ENCODE results near the gene TCP1.
"Not testable (repeated sequence)": the region's sequence is repeated elsewhere in the genome, so short reads cannot be mapped to it uniquely, and the experiment has no call there.

Gene TCP1

GRCh38 chr6:159831373-159831679, 41.9 kb upstream of the TCP1 start:
- Histone ChIP-seq H3K36me3 (ENCODE audit: insufficient read depth, low read length) (no peaks in the 10 kb centered on the region), H3K4me3 (no peak overlapping the region), H3K27ac (no peak overlapping the region), H3K9ac (ENCODE audit: insufficient read length) (no peak overlapping the region), H3K9me3 (ENCODE audit: low read depth, low read length) (no peaks in the 10 kb centered on the region)
- TF ChIP-seq FOXP2 (optimal IDR thresholded peaks at IDR 0.05; ENCODE audit: control extremely low read depth, extremely low read length, insufficient read depth) (no peak), EZH2 (IDR thresholded peaks at IDR 0.05) (no peak), POLR2AphosphoS5 (IDR thresholded peaks at IDR 0.05; ENCODE audit: borderline replicate concordance, low read depth, low read length) (no peak)
- DNase-seq (ENCODE audit: low read depth, low spot score): no peak

DNA sequence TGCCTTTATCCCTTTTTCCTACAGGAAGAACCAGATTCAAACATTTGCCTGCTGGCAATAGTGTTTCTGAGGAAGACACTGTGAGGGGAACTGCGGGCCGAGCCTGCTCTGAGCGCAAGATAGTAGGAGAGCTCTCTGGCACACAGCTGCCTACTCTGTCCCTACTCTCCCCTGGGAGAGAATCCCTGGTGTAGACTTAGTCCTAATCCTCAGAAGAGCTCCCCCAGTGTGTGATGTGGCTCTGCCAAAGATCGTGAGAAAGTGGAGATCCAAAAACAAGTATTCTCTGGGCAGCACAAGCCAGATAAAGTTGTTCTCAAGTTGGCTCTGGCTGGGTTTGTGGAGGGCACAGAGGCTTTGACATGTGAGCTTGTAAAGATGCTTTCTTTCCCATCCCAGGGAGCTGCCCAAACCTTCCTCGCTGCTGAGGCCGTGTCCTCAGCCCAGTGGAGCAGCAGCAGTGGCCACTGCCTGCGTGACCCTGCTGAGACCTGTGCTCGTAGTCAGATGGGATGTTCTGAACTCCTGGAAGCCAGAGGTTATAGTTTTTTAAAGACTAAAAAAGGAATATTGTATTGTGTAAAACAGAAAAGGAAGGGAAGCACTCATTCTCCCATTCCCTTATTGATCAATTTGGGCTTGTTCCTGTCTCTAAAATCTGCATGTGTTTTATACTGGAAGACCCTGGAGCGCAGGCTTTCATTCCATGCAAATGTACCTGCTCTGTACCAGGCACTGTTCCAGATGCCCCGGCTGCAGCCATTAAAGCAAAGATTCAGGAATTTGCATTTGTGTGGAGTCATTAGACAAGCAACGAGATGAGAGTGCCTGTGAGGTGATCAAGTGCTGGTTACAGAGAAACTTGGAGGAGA, 41.3 kb upstream of the TCP1 start:
- TF ChIP-seq POLR2AphosphoS5 (IDR thresholded peaks at IDR 0.05; ENCODE audit: borderline replicate concordance, low read depth, low read length) (no peak), EZH2 (IDR thresholded peaks at IDR 0.05) (no peak), FOXP2 (optimal IDR thresholded peaks at IDR 0.05; ENCODE audit: control extremely low read depth, extremely low read length, insufficient read depth) (no peak)
- Histone ChIP-seq H3K27ac (no peak overlapping the region), H3K4me3 (no peak overlapping the region), H3K9ac (ENCODE audit: insufficient read length) (no peak overlapping the region), H3K36me3 (ENCODE audit: insufficient read depth, low read length) (no peaks in the 10 kb centered on the region), H3K9me3 (ENCODE audit: low read depth, low read length) (no peaks in the 10 kb centered on the region)
- no peak for DNase-seq (ENCODE audit: low read depth, low spot score)

DNA sequence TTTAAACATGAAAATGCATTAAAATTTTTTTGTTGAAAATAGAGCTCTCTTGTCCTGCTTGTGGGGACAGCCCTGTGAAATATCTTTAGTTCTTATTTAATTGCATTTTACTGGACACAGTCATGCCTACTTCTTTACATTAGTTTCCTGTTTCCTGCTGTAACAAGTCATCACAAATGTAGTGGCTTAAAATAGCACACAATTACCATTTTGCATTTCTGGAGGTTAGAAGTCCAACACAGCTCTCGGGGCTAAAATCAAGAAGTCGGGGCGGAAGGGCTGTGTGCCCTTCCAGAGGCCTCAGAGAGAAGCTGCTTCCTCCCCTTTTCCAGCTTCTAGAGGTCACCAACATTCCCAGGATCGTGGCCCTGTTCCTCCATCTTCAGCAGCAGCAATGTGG, 40.1 kb upstream of the TCP1 start:
- H3K27ac ChIP-seq: no peak overlapping the region
- no peak overlapping the region for H3K9ac ChIP-seq (ENCODE audit: insufficient read length)
- no peaks in the 10 kb centered on the region for H3K36me3 ChIP-seq (ENCODE audit: insufficient read depth, low read length)
- no peak overlapping the region for H3K4me3 ChIP-seq
- H3K9me3 ChIP-seq (ENCODE audit: low read depth, low read length): no peaks in the 10 kb centered on the region
- DNase-seq (ENCODE audit: low read depth, low spot score): no peak
- TF ChIP-seq POLR2AphosphoS5 (IDR thresholded peaks at IDR 0.05; ENCODE audit: borderline replicate concordance, low read depth, low read length): no peak
- TF ChIP-seq FOXP2 (optimal IDR thresholded peaks at IDR 0.05; ENCODE audit: control extremely low read depth, extremely low read length, insufficient read depth): no peak
- TF ChIP-seq EZH2 (IDR thresholded peaks at IDR 0.05): no peak

DNA sequence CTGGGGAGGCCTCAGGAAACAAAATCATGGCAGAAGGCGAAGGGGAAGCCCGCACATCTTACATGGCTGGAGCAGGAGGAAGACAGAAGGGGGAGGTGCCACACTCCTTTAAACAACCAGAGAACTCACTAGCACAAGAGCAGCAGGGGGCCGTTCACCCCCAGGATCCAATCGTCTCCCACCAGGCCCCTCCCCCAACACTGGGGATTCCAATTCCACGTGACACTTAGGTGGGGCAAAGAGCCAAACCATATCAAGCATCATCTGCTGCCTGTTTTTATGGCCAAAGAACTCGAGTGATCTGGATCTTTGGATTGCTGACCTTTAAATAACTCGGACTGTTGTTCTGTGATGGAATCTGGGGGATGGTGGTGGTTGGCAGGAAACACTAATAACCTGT, 38.7 kb upstream of the TCP1 start:
- Histone ChIP-seq H3K9me3 (ENCODE audit: low read depth, low read length) (no peaks in the 10 kb centered on the region), H3K27ac (no peak overlapping the region), H3K36me3 (ENCODE audit: insufficient read depth, low read length) (no peaks in the 10 kb centered on the region), H3K9ac (ENCODE audit: insufficient read length) (no peak overlapping the region), H3K4me3 (no peak overlapping the region)
- DNase-seq (ENCODE audit: low read depth, low spot score): no peak
- TF ChIP-seq POLR2AphosphoS5 (IDR thresholded peaks at IDR 0.05; ENCODE audit: borderline replicate concordance, low read depth, low read length): no peak
- no peak for TF ChIP-seq FOXP2 (optimal IDR thresholded peaks at IDR 0.05; ENCODE audit: control extremely low read depth, extremely low read length, insufficient read depth)
- TF ChIP-seq EZH2 (IDR thresholded peaks at IDR 0.05): no peak

GRCh38 chr6:159826968-159827647, 37.7 kb upstream of the TCP1 start:
- Histone ChIP-seq H3K4me3 (no peak overlapping the region), H3K27ac (no peak overlapping the region), H3K9me3 (ENCODE audit: low read depth, low read length) (no peaks in the 10 kb centered on the region), H3K9ac (ENCODE audit: insufficient read length) (no peak overlapping the region), H3K36me3 (ENCODE audit: insufficient read depth, low read length) (no peaks in the 10 kb centered on the region)
- DNase-seq (ENCODE audit: low read depth, low spot score): no peak
- TF ChIP-seq EZH2 (IDR thresholded peaks at IDR 0.05): no peak
- TF ChIP-seq FOXP2 (optimal IDR thresholded peaks at IDR 0.05; ENCODE audit: control extremely low read depth, extremely low read length, insufficient read depth): no peak
- no peak for TF ChIP-seq POLR2AphosphoS5 (IDR thresholded peaks at IDR 0.05; ENCODE audit: borderline replicate concordance, low read depth, low read length)

GRCh38 chr6:159826004-159826403, 36.6 kb upstream of the TCP1 start:
- no peak for DNase-seq (ENCODE audit: low read depth, low spot score)
- no peaks in the 10 kb centered on the region for H3K9me3 ChIP-seq (ENCODE audit: low read depth, low read length)
- H3K4me3 ChIP-seq: no peak overlapping the region
- no peak overlapping the region for H3K27ac ChIP-seq
- TF ChIP-seq POLR2AphosphoS5 (IDR thresholded peaks at IDR 0.05; ENCODE audit: borderline replicate concordance, low read depth, low read length) (no peak), EZH2 (IDR thresholded peaks at IDR 0.05) (no peak)
- no peaks in the 10 kb centered on the region for H3K36me3 ChIP-seq (ENCODE audit: insufficient read depth, low read length)
- no peak overlapping the region for H3K9ac ChIP-seq (ENCODE audit: insufficient read length)

- not testable (repeated sequence) for DNase-seq (ENCODE audit: low read depth, low spot score); H3K36me3 ChIP-seq (ENCODE audit: insufficient read depth, low read length); H3K27ac ChIP-seq; H3K9ac ChIP-seq (ENCODE audit: insufficient read length); H3K4me3 ChIP-seq; H3K9me3 ChIP-seq (ENCODE audit: low read depth, low read length)
Observed at GRCh38 chr6:159824690-159825089, 35.3 kb upstream of the TCP1 start.

- TF ChIP-seq POLR2AphosphoS5 (IDR thresholded peaks at IDR 0.05; ENCODE audit: borderline replicate concordance, low read depth, low read length) (no peak), EZH2 (IDR thresholded peaks at IDR 0.05) (no peak), FOXP2 (optimal IDR thresholded peaks at IDR 0.05; ENCODE audit: control extremely low read depth, extremely low read length, insufficient read depth) (no peak)
- Histone ChIP-seq H3K4me3 (no peak overlapping the region), H3K9me3 (ENCODE audit: low read depth, low read length) (no peaks in the 10 kb centered on the region), H3K36me3 (ENCODE audit: insufficient read depth, low read length) (no peaks in the 10 kb centered on the region), H3K27ac (no peak overlapping the region), H3K9ac (ENCODE audit: insufficient read length) (no peak overlapping the region)
- no peak for DNase-seq (ENCODE audit: low read depth, low spot score)
Observed at GRCh38 chr6:159823953-159824352, 34.6 kb upstream of the TCP1 start.

DNA sequence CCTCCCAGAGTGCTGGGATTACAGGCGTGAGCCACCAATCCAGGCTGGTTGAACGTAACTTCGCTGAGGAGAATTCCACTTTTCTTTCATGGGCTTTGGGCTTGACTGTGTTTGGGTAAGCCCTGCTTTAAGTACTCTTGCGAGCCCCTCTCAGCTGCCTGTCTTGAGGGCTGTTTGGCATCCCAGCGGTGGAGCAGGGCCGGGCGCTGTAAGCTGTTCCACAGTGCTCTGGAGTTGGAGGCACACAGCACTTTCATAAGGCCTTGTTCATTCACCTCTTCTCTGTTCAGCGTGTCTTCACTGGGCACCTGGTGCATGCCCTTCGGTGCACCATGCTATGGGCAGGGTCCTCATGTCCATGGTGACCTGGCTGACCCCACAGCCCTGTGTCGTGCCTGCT, 32.3 kb upstream of the TCP1 start:
- no peaks in the 10 kb centered on the region for H3K36me3 ChIP-seq (ENCODE audit: insufficient read depth, low read length)
- TF ChIP-seq FOXP2 (optimal IDR thresholded peaks at IDR 0.05; ENCODE audit: control extremely low read depth, extremely low read length, insufficient read depth) (no peak), EZH2 (IDR thresholded peaks at IDR 0.05) (no peak), POLR2AphosphoS5 (IDR thresholded peaks at IDR 0.05; ENCODE audit: borderline replicate concordance, low read depth, low read length) (no peak)
- no peaks in the 10 kb centered on the region for H3K9me3 ChIP-seq (ENCODE audit: low read depth, low read length)
- no peak overlapping the region for H3K4me3 ChIP-seq
- no peak for DNase-seq (ENCODE audit: low read depth, low spot score)
- H3K9ac ChIP-seq (ENCODE audit: insufficient read length): no peak overlapping the region
- H3K27ac ChIP-seq: no peak overlapping the region
